Measurements from ENCODE around the gene MICAL3.

- no peak for TF ChIP-seq SNRNP70 (optimal IDR thresholded peaks at IDR 0.05; ENCODE audit: low read depth, low read length)
- TF ChIP-seq E2F6 (IDR thresholded peaks at IDR 0.05; ENCODE audit: borderline replicate concordance in 1 of 2, extremely low read depth in 1 of 2, insufficient read depth in 1 of 2, insufficient read length in 1 of 2, low read depth in 1 of 2, low read length in 1 of 2, poor library complexity in 1 of 2, severe bottlenecking in 1 of 2): no peak
- TF ChIP-seq RBBP5 (IDR thresholded peaks at IDR 0.05; ENCODE audit: borderline replicate concordance, insufficient read depth, low read length, poor library complexity, severe bottlenecking): no peak
- no peak for TF ChIP-seq BDP1 (IDR thresholded peaks at IDR 0.05; ENCODE audit: insufficient read depth, insufficient read length)
- no peak for TF ChIP-seq POLR2A (conservative IDR thresholded peaks at IDR 0.05)
- no peak for TF ChIP-seq RFX5 (IDR thresholded peaks at IDR 0.05; ENCODE audit: low read depth, low read length)
Observed at GRCh38 chr22:17945156-17945887, 79.0 kb downstream of the MICAL3 start.

Measured in K562 (cell line).